Measurements from ENCODE around the gene CD300LD. TPM values are rescaled to one million over a fixed set of nuclear protein-coding genes. Genes with fewer than 3 reads are reported as not detected.

The CD300LD gene
- total RNA-seq (2021; fragmentation: NEBNext Ultra II Directional; extraction: Animal tissue kit (Norgen Biotek cat#: 25700)) (not detected in 2 replicates), polyA plus RNA-seq (2011; rRNA removed) (not detected in 2 replicates), polyA minus RNA-seq (2011; rRNA and poly(A)+ RNA removed) (not detected in 2 replicates)
- polyA plus RNA-seq (2011; cell fraction: cytosol; rRNA removed), result not detected
- not detected for polyA plus RNA-seq (2011; cell fraction: nucleus; rRNA removed)
- polyA plus RNA-seq (2012, experiment 1 of 2), result not detected in 4 replicates
- not detected for polyA plus RNA-seq (2012, experiment 2 of 2)
- not detected for polyA plus RNA-seq (2013, experiment 1 of 2)
- not detected for polyA plus RNA-seq (2013, experiment 2 of 2)
- not detected for polyA minus RNA-seq (2011; cell fraction: cytosol; rRNA and poly(A)+ RNA removed)
- polyA minus RNA-seq (2011; cell fraction: nucleus; rRNA and poly(A)+ RNA removed), result not detected
- long read RNA-seq, experiment 1, result 0 reads
- long read RNA-seq, experiment 2, result 0 reads

- no peaks in the 10 kb centered on the region for H3K79me2 ChIP-seq (ENCODE audit: control insufficient read depth in 1 of 2, insufficient read depth in 2 of 2, low read length in 2 of 2)
- FAIRE-seq, result no peak
- H3K4me1 ChIP-seq (replicated peaks in 1 of 4; ENCODE audit: control insufficient read depth in 3 of 4, insufficient read depth in 4 of 4, low read length in 3 of 4), result no peaks in the 10 kb centered on the region
- no peak within 1 kb of the TSS for H3K4me2 ChIP-seq (ENCODE audit: insufficient read depth in 1 of 2, low read depth in 2 of 2, low read length in 2 of 2)
- H3K14ac ChIP-seq (ENCODE audit: insufficient read length), result no peak within 1 kb of the TSS
- H3K23me2 ChIP-seq (ENCODE audit: low read depth, low read length), result no peaks in the 10 kb centered on the region
- H2BK15ac ChIP-seq (ENCODE audit: low read length), result no peak within 1 kb of the TSS
- no peak within 1 kb of the TSS for H2AK5ac ChIP-seq (ENCODE audit: low read depth, low read length)
- CTCF ChIA-PET (ENCODE audit: partially characterized antibody), result interaction anchor here (1.1 to 3.5 kb wide), 5 partner anchors 10 to 65 kb away, joined by 3 to 13 read pairs (median 5); partner anchors contain the start of gene CD300H
- no peak within 1 kb of the TSS for H2BK5ac ChIP-seq (ENCODE audit: low read depth, low read length)
- no peaks in the 10 kb centered on the region for H3K79me1 ChIP-seq (ENCODE audit: low read depth, low read length)
- H2BK12ac ChIP-seq (ENCODE audit: low read depth, low read length), result no peak within 1 kb of the TSS
- 86% methylated on average over 14 of the region's 14 CpGs; no CpG with 5 or more reads in 1 of the 2 experiments for WGBS, 2 experiments (ENCODE audit: extremely low coverage in 1 of 2, insufficient coverage in 1 of 2, insufficient read length in 1 of 2, insufficient replicate concordance in 2 of 2, low coverage in 1 of 2, low lambda C conversion rate in 2 of 2, missing lambda C conversion rate in 1 of 2)
- no peak within 1 kb of the TSS for H3K56ac ChIP-seq (replicated peaks; ENCODE audit: insufficient read length, low read depth, low read length)
- H4K20me1 ChIP-seq (replicated peaks in 1 of 2; ENCODE audit: control insufficient read depth in 1 of 2, insufficient read depth in 2 of 2, low read length in 2 of 2), result no peaks in the 10 kb centered on the region
- no peak within 1 kb of the TSS for H3K18ac ChIP-seq (ENCODE audit: extremely low read depth, low read length)
- H3K27me3 ChIP-seq (replicated peaks in 1 of 4; ENCODE audit: control insufficient read depth in 3 of 4, extremely low read depth in 1 of 4, insufficient read depth in 3 of 4, low read length in 3 of 4), result peaks cover 0 to 2% (median under 1%) of the 10 kb centered on the region in 4 experiments; a peak in 4 of 7 replicates
- no peaks in the 10 kb centered on the region for H3K36me3 ChIP-seq (ENCODE audit: control insufficient read depth in 2 of 4, insufficient read depth in 4 of 4, low read length in 3 of 4)
- POLR2A ChIA-PET (ENCODE audit: partially characterized antibody), result interaction anchor here (0.6 kb wide), 1 partner anchor 13 kb away, joined by 3 read pairs; no protein-coding TSS in a partner anchor
- no peak within 1 kb of the TSS for H3K4ac ChIP-seq (replicated peaks; ENCODE audit: insufficient read length, low read depth, low read length)
- H4K91ac ChIP-seq (replicated peaks; ENCODE audit: insufficient read length, low read length), result no peak within 1 kb of the TSS
- H3K9ac ChIP-seq (replicated peaks in 1 of 4; ENCODE audit: extremely low read depth in 1 of 4, low read depth in 3 of 4, low read length in 3 of 4), result no peak within 1 kb of the TSS
- H2AFZ ChIP-seq (ENCODE audit: low read length), result no peak within 1 kb of the TSS
- H2BK120ac ChIP-seq (replicated peaks; ENCODE audit: low read depth, low read length), result no peak within 1 kb of the TSS
- H4K8ac ChIP-seq (ENCODE audit: extremely low read depth, insufficient read depth, low read length), result no peak within 1 kb of the TSS
- H3K27ac ChIP-seq (ENCODE audit: low read depth, low read length), result no peak within 1 kb of the TSS
- H3K9me3 ChIP-seq (ENCODE audit: insufficient read depth in 2 of 2, low read depth in 1 of 2, low read length in 1 of 2), result no peaks in the 10 kb centered on the region
- no peak for DNase-seq (ENCODE audit: low read depth in 1 of 2, low spot score in 2 of 2)
- H3K23ac ChIP-seq (ENCODE audit: insufficient read length), result no peak within 1 kb of the TSS
- H4K5ac ChIP-seq (ENCODE audit: insufficient read length, low read depth, low read length), result no peak within 1 kb of the TSS
- H3K4me3 ChIP-seq (ENCODE audit: extremely low read depth in 1 of 4, insufficient read depth in 2 of 4, low read depth in 3 of 4, low read length in 4 of 4), result no peak within 1 kb of the TSS
- H2BK20ac ChIP-seq (ENCODE audit: low read length), result no peak within 1 kb of the TSS
- TF ChIP-seq RNF2 (IDR thresholded peaks at IDR 0.05; ENCODE audit: borderline replicate concordance, low read depth, low read length, missing control alignments, poor library complexity, severe bottlenecking) (no peak), CREB1 (IDR thresholded peaks at IDR 0.05) (no peak), POLR2AphosphoS5 (IDR thresholded peaks at IDR 0.05; ENCODE audit: low read depth, low read length) (no peak), SIRT6 (IDR thresholded peaks at IDR 0.05; ENCODE audit: low read length) (no peak), CBX5 (IDR thresholded peaks at IDR 0.05; ENCODE audit: low read depth, low read length) (no peak), ATF3 (IDR thresholded peaks at IDR 0.05; ENCODE audit: insufficient read depth, low read depth, low read length) (no peak)
These were observed at the start of gene CD300LD for GRCh38 chr17:74592087-74592990. CD300LD (minus strand) TSS chr17:74592283; CDS start chr17:74592202, 81 bp downstream.

Measured in H1 (cell line).